GM21529 (cell line): ENCODE data around the gene NMU.
"Not testable (repeated sequence)": the region's sequence is repeated elsewhere in the genome, so short reads cannot be mapped to it uniquely, and the experiment has no call there.

Source experiments
- ATAC-seq: cut with Tn5 transposase; IDR thresholded peaks from one replicate; pipeline ENCODE4 v1.9.1; 2021; ENCODE audit not compliant: unreplicated experiment

NMU gene

DNA sequence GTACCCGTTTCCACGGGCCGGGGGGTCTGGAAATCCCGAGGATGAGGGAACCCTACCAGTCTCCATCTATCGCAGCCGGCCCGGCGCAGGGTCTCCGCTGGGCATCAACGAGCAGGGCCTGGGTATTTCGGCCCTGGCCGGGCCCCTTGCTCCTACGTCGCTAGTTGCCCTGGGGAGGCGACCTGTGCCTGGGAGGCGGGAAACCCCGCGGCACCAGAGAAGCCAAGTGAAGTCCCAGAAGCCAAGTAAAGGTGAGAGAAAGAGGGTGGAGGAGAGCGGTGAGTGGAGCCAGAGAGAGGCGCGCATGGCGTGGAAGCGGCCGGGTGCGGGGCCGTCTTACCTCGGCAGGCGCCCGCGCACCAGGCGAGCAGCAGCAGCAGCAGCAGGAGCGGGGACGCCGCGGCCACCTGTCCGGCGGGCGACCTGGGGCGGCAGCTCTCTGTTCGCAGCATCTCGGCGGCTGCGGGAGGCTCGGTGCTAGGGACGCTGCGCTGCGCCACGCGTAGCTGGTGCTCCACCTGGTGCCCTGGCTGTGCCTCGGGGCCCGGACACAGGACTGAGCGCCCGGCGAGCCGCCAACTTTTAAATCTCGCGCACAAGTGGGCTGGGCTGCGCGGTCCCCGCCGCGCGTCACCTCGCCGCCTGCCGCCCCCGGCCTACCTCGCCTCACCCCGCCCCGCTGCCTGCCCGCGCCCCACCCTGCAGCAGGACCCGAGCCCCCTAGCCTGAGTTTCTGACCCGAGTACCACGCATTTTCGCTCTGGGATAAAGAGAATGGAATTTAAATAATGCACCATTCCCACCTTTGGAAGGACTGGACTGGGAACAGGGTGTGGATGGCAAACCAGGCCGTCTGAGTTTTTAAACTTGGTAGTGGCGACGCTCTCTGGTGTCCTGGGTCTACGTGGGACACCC lies at the start of gene NMU:
Gene NMU, minus strand, starts transcription at position 558 of the 915 bp plus-strand sequence. Its CDS starts 106 bp downstream, at position 452.
- peak; percentile 82 for ATAC-seq

GRCh38 chr4:55684276-55684675 lies 48.2 kb upstream of the NMU start:
- no peak for ATAC-seq

- ATAC-seq = not testable (repeated sequence)
These were observed 46.7 kb upstream of the NMU start for GRCh38 chr4:55682797-55683196.

- ATAC-seq = no peak
These were observed 46.2 kb upstream of the NMU start for GRCh38 chr4:55682295-55682694.

DNA sequence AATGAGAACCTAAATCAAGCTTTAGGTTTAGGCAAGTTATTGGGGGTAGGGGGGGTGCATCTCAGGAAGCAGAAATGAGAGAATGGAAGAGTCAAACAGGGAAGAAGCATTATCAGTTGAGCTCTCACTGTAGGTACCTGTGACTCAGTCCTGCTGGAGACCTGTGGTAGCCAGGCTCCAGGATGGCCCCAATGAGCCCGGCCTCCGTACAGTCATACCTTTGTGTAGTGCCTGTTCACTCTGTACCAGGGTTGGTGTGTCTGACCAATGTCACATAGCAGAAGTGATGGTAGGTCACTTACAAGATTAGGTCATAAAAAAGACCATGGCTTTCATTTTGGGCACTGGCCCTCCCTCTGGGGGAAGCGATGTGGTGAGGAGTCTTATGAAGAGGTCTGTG lies 45.3 kb upstream of the NMU start:
- no peak for ATAC-seq

- no peak for ATAC-seq
These were observed 39.2 kb upstream of the NMU start for GRCh38 chr4:55675196-55675793.

GRCh38 chr4:55673424-55673823 lies 37.3 kb upstream of the NMU start:
- no peak for ATAC-seq

DNA sequence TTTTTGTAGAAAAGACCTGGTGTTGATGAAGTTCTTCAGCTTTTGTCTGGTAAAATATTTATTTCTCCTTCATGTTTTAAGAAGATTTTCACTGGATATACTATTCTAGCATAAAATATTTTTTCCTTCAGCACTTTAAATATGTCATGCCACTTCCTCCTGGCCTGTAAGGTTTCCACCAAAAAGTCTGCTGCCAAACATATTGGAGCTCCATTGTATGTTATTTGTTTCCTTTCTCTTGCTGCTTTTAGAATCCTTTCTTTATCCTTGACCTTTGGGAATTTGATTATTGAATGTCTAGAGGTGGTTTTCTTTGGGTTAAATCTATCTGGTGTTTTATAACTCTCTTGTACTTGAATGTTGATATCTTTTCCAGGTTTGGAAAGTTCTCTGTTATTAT lies 35.6 kb upstream of the NMU start:
- ATAC-seq = no peak

- no peak for ATAC-seq
These were observed 34.6 kb upstream of the NMU start for GRCh38 chr4:55670695-55671094.

DNA sequence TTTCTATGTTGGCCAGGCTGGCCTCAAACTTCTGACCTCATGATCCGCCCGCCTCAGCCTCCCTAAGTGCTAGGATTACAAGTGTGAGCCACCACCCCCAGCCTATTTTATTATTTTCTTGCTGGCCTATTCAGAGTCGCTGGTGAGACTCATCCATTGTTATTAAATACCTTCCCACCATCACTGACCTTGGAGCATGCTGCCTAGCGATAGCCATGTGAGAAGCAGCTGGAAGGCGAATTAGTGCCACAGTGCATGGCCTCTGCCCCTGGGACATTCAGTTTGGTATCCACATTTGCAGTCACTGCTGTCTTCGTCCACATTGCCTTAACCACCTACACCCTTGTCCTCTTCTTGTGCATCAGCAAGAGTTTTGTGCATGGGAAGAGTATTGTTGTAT lies 32.4 kb upstream of the NMU start:
- no peak for ATAC-seq

GRCh38 chr4:55666535-55666934 lies 30.4 kb upstream of the NMU start:
- ATAC-seq = no peak

GRCh38 chr4:55663145-55663544 lies 27.0 kb upstream of the NMU start:
- no peak for ATAC-seq

DNA sequence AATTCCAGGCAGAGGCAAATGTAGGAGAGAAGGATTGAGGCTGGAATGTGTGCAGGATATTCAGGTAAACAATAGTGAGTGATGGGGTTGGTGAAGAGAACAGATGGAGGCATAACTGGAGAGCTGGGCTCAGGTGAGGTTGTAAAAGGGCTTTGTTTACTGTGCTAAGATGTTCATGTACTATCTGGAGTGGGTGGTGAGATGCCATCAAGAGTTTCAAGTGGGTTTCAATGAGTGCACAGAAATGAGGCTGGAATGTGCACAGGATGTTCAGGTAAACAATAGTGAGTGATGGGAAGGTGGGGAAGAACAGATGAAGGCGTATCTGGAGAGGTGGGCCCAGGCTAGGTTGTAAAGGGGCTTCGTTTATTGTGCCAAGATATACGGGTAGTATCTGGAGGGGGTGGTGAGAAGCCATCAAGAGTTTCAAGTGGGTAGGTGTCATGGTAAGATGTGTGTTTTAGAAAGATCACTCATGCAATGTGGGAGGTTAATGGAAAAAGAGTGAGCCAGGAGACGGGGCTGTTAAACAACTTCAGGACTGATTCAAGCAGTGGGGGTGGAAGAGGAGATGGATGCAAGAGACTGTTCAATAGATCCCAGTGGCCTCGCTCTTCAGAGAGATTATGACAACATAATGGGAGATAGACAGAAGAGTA lies 25.4 kb upstream of the NMU start:
- ATAC-seq = no peak

- no peak for ATAC-seq
These were observed 22.6 kb upstream of the NMU start for GRCh38 chr4:55658657-55659056.

DNA sequence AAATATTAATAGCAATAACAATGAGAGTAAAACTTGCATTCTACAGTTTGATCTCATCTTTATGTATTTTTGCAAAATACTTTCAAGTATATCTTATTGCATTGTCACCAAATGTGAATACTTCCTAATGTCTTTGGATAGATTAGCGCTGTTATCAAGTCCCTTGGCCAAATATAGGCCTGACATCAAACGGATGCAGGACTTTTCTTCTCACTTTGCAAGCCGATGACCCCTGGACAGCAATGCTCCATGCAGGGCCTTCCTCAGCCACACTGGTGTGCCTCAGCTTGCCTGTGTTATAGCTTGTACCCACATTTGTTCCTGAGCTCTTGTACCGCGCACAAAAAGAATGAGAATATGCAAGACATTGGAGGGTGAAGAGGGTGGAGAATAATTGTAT lies 18.0 kb upstream of the NMU start:
- ATAC-seq = no peak

GRCh38 chr4:55650483-55650882 lies 14.4 kb upstream of the NMU start:
- ATAC-seq = no peak

GRCh38 chr4:55637272-55637820 lies 1.2 kb upstream of the NMU start:
- ATAC-seq = no peak

DNA sequence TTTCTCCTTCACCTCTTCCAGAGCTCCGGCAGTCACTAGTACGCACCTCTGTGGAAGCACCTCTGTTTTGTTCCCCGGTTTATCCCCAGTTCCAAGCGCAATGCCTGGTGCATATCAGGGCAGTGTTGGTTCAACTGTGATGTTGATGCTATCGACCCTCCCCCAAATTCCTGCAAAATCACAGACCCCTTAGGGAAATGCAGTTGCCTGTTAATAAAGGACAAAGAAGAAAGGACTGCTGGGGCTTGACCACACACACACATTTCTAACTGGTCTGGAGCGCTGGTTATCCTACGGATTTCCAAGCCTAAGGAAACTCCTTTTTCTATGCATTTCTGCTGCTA lies 530 bp upstream of the NMU start:
- ATAC-seq = no peak

- ATAC-seq = no peak
These were observed 816 bp downstream of the NMU start for GRCh38 chr4:55635282-55635681.

- no peak for ATAC-seq
These were observed 1.5 kb downstream of the NMU start for GRCh38 chr4:55634417-55635128.

- ATAC-seq = no peak
These were observed 2.2 kb downstream of the NMU start for GRCh38 chr4:55633903-55634302.
